Endothelial cell (in vitro differentiated cells): Measurements from ENCODE around the gene ASB7. TPM values are rescaled to one million over a fixed set of nuclear protein-coding genes. Genes with fewer than 3 reads are reported as not detected.

ENCODE experiments used
- DNase-seq: peaks from one replicate; pipeline ENCODE4 v3.0.0; 2021; ENCODE audit warnings: low spot score
- H3K27ac Mint-ChIP-seq: one replicate; pipeline ENCODE4 v1.8.0; 2021; ENCODE audit warnings: mixed read lengths, inconsistent platforms; ENCODE audit not compliant: unreplicated experiment
- H3K27me3 Mint-ChIP-seq: one replicate; pipeline ENCODE4 v1.8.0; 2021; ENCODE audit warnings: mild to moderate bottlenecking, moderate library complexity, mixed read lengths, inconsistent platforms; ENCODE audit not compliant: unreplicated experiment
- H3K36me3 Mint-ChIP-seq: one replicate; pipeline ENCODE4 v1.8.0; 2021; ENCODE audit warnings: mild to moderate bottlenecking, low read depth, mixed read lengths, inconsistent platforms; ENCODE audit not compliant: unreplicated experiment
- H3K4me1 Mint-ChIP-seq: one replicate; pipeline ENCODE4 v1.8.0; 2021; ENCODE audit warnings: mild to moderate bottlenecking, mixed read lengths, inconsistent platforms; ENCODE audit not compliant: unreplicated experiment
- H3K4me3 Mint-ChIP-seq: one replicate; pipeline ENCODE4 v1.8.0; 2021; ENCODE audit warnings: mild to moderate bottlenecking, mixed read lengths, inconsistent platforms; ENCODE audit not compliant: unreplicated experiment
- H3K9me3 Mint-ChIP-seq: one replicate; pipeline ENCODE4 v1.8.0; 2021; ENCODE audit warnings: mixed read lengths, inconsistent platforms; ENCODE audit not compliant: unreplicated experiment
- CTCF ChIP-seq: fragments of 200-600 bp; sonication (generic); IDR thresholded peaks from one replicate; pipeline ENCODE4 v1.5.0; 2021; ENCODE audit warnings: antibody characterized with exemption; ENCODE audit not compliant: unreplicated experiment
- total RNA-seq: library from RNA; stranded (reverse); fragmentation: NEBNext Ultra II Directional; extraction: Animal tissue kit (Norgen Biotek cat#: 25700); gene quantifications from one replicate; pipeline ENCODE4 v1.2.1, GENCODE V29; 2021; ENCODE audit not compliant: unreplicated experiment

ASB7 gene
- total RNA-seq, 1 donor from 2014 or later, result 16.2 TPM

DNA sequence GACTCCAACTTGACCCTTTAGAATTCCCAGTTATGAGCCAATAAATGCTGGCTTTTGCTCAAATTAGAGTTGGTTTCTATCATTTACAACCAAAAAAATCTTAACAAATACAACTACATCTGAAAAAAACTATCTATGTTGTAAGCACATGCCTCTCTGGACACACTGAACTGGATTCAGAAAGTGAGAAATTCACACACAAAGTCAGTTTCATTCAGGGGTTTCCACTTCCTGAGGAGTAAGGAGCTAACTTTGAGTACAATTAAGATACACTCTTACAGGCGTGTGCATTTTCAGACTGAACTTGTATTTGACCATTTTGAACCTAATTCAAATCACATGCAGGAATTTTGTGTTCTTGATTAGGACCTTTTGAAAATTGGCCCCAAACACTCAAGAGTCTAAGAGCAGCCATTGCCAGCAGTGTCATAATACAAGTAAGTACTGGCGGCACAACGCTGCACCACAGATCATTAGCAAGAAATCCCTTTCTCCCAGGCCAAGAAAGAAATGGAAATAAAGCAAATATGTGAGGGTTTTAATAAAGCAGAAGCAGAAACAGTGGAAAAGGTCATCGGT lies 31.6 kb upstream of the ASB7 start:
- H3K4me1 Mint-ChIP-seq, result peaks cover 5% of the 10 kb centered on the region
- no peak overlapping the region for H3K27ac Mint-ChIP-seq
- TF ChIP-seq CTCF, result no peak
- no peak for DNase-seq
- H3K4me3 Mint-ChIP-seq, result no peak overlapping the region
- H3K27me3 Mint-ChIP-seq, result no peaks in the 10 kb centered on the region
- no peaks in the 10 kb centered on the region for H3K9me3 Mint-ChIP-seq
- H3K36me3 Mint-ChIP-seq, result peaks cover 5% of the 10 kb centered on the region

GRCh38 chr15:100571592-100572167 lies 30.7 kb upstream of the ASB7 start:
- Mint-ChIP-seq H3K27ac (no peak overlapping the region), H3K9me3 (no peaks in the 10 kb centered on the region), H3K4me3 (no peak overlapping the region), H3K27me3 (no peaks in the 10 kb centered on the region), H3K4me1 (peaks cover 5% of the 10 kb centered on the region), H3K36me3 (peaks cover 5% of the 10 kb centered on the region)
- no peak for TF ChIP-seq CTCF
- DNase-seq, result no peak

DNA sequence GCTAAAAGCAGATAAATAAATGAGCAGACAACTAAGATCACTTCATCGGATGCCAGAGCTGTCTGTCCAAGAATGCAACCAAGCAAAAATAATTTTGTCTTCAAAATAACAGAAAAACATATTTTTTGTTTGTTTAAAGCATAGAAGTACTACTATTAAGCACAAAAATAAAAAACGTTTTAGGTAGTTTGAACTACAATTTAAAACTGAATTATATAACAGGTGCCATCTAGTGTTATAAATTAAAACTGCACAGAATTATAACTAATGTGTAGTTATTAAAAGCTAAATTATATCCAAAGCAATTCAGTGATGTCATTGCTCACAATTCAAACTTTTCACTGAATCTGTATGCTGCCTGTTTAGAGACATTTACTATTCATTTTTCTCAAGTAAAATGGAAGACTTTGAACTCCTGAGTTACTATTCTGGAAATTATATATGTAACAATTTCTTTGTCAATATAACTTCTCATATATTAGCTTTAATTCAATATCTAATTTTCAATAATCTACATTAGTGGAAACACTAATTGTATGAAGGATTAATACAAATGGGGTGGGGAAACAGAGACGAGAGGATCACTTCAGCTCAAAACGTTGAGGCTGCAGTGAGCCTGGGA lies 29.9 kb upstream of the ASB7 start:
- no peak for DNase-seq
- Mint-ChIP-seq H3K36me3 (peaks cover 5% of the 10 kb centered on the region), H3K27me3 (no peaks in the 10 kb centered on the region), H3K4me1 (peaks cover 5% of the 10 kb centered on the region), H3K27ac (no peak overlapping the region), H3K4me3 (no peak overlapping the region), H3K9me3 (no peaks in the 10 kb centered on the region)
- peak; percentile 69 for TF ChIP-seq CTCF

- DNase-seq, result no peak
- Mint-ChIP-seq H3K27me3 (no peaks in the 10 kb centered on the region), H3K4me3 (no peak overlapping the region), H3K4me1 (peaks cover 5% of the 10 kb centered on the region), H3K27ac (no peak overlapping the region), H3K9me3 (no peaks in the 10 kb centered on the region), H3K36me3 (peaks cover 5% of the 10 kb centered on the region)
- TF ChIP-seq CTCF, result no peak
Observed at GRCh38 chr15:100573526-100573925, 28.9 kb upstream of the ASB7 start.

DNA sequence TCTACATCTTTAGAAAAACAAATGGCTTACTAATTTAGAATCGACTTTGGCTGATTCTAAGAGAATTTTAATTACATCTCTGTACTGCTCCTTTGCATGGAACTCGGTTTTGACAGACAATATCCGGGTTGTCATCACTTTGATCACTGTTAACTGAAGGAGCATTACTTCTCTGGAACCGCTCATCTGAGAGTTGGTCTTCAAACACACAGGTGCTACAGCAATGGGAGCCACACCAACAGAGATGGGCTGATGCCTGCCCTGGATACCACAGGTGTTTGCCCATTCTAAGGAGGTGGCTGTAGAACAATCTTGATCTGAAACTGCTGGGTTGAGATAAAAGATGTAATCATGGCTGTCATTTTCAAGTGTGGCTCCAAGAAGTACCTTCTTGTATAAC lies 22.0 kb upstream of the ASB7 start:
- Mint-ChIP-seq H3K9me3 (no peaks in the 10 kb centered on the region), H3K4me3 (no peak overlapping the region), H3K36me3 (peaks cover 19% of the 10 kb centered on the region), H3K4me1 (no peaks in the 10 kb centered on the region), H3K27me3 (peaks cover 5% of the 10 kb centered on the region), H3K27ac (no peak overlapping the region)
- no peak for DNase-seq
- TF ChIP-seq CTCF, result no peak
